ENCODE measurements around the gene EFL1.

DNA sequence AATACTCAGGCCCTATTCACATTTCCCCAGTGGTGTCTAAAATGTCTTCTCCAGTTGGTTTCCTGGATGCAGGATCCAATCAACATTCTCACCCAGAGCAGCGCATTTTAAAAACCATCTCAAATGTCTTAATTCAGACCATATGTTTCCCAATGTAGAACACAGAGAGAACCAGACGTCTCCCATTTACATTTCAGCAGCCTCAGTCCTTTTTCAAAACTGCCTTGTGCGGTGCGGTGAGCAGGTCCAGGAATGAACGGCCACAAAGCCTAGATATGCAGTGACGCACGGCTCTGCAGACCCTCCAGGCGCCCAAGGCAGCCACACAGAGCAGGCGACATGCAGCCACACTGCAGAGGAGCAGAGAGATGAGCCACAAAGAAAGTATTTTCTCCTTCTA, 150.6 kb downstream of the EFL1 start:
- TF ChIP-seq GATA3 (IDR thresholded peaks at IDR 0.05; ENCODE audit: low read depth, low read length) = no peak
- TF ChIP-seq GATA2 (IDR thresholded peaks at IDR 0.05; ENCODE audit: low read depth, low read length) = no peak
